SK-N-SH (cell line): ENCODE measurements around the gene IL17RA. TPM values are rescaled to one million over a fixed set of nuclear protein-coding genes. Genes with fewer than 3 reads are reported as not detected.

ENCODE experiments used
- CTCF ChIA-PET: fragments of 300-600, 350-600 bp; formaldehyde crosslinking; extraction: SDS; loops from one replicate; lab custom pipeline; 2021; lab: Yijun Ruan, JAX
- POLR2A ChIA-PET: fragments of 350-600 bp; sonication (Branson Sonifier 250); formaldehyde crosslinking; extraction: SDS; loops from one replicate; lab custom pipeline; 2020; ENCODE audit warnings: antibody characterized with exemption, inconsistent platforms; lab: Yijun Ruan, JAX
- DNase-seq: peaks from one replicate; pipeline ENCODE4 v3.0.0; 2012
- H2AFZ ChIP-seq: fragments of 200-600 bp; sonication (generic); 2 replicates; pipeline ENCODE4 v1.8.1; 2016; ENCODE audit warnings: antibody characterized with exemption, mild to moderate bottlenecking, low read depth
- H3F3A ChIP-seq: fragments of 200-600 bp; sonication (generic); replicated peaks from 2 replicates; pipeline ENCODE3; 2016; ENCODE audit warnings: antibody characterized with exemption, mild to moderate bottlenecking; ENCODE audit not compliant: insufficient read depth
- H3K27ac ChIP-seq, 2 experiments: fragments of 200-500 bp in 1 of 2; fragments of 200-600 bp in 1 of 2; sonication (Bioruptor generic) in 1 of 2; sonication (generic), shearing (Covaris generic) in 1 of 2; 2 replicates each; pipeline versions ENCODE4 v1.5.1 to v1.6.1; 2014 to 2016; ENCODE audit warnings: low read depth in 2 of 2, inconsistent platforms in 1 of 2, low read length in 1 of 2, mild to moderate bottlenecking in 1 of 2, mixed read lengths in 1 of 2
- H3K27me3 ChIP-seq: fragments of 200-600 bp; sonication (generic), shearing (Covaris generic); 2 replicates; pipeline ENCODE4 v1.6.1; 2016; ENCODE audit warnings: mixed run types; ENCODE audit not compliant: insufficient read depth
- H3K36me3 ChIP-seq, 2 experiments: fragments of 200-500 bp in 1 of 2; fragments of 200-600 bp in 1 of 2; sonication (Bioruptor generic) in 1 of 2; sonication (generic) in 1 of 2; replicated peaks in 1 of 2; 2 replicates each; pipeline versions ENCODE3 to v1.5.1; 2014 to 2016; ENCODE audit warnings: low read length in 1 of 2, mild to moderate bottlenecking in 1 of 2; ENCODE audit not compliant: insufficient read depth in 2 of 2, control insufficient read depth in 1 of 2
- H3K4me1 ChIP-seq, 2 experiments: fragments of 200-500 bp in 1 of 2; fragments of 200-600 bp in 1 of 2; sonication (Bioruptor generic) in 1 of 2; sonication (generic), shearing (Covaris generic) in 1 of 2; 2 replicates each; pipeline versions ENCODE4 v1.5.1 to v1.6.1; 2014 to 2016; ENCODE audit warnings: low read depth in 1 of 2, low read length in 1 of 2, mixed run types in 1 of 2; ENCODE audit not compliant: insufficient read depth in 2 of 2, control insufficient read depth in 1 of 2
- H3K4me2 ChIP-seq: fragments of 200-600 bp; sonication (generic), shearing (Covaris generic); 2 replicates; pipeline ENCODE4 v1.6.1; 2017; ENCODE audit warnings: mixed run types
- H3K4me3 ChIP-seq, 2 experiments: fragments of 200-500 bp in 1 of 2; fragments of 200-600 bp in 1 of 2; sonication (Bioruptor generic) in 1 of 2; sonication (generic), shearing (Covaris generic) in 1 of 2; 2 replicates each; pipeline versions ENCODE4 v1.5.1 to v1.8.1; 2014 to 2016; ENCODE audit warnings: low read depth in 2 of 2, inconsistent platforms in 1 of 2, low read length in 1 of 2, mild to moderate bottlenecking in 1 of 2, mixed read lengths in 1 of 2, moderate library complexity in 1 of 2
- H3K79me2 ChIP-seq: fragments of 200-600 bp; sonication (generic); 2 replicates; pipeline ENCODE4 v1.8.1; 2017; ENCODE audit warnings: mild to moderate bottlenecking; ENCODE audit not compliant: insufficient read depth
- H3K9ac ChIP-seq: fragments of 200-600 bp; sonication (generic); 2 replicates; pipeline ENCODE4 v1.6.1; 2017; ENCODE audit warnings: mixed run types
- H3K9me2 ChIP-seq: fragments of 200-600 bp; sonication (generic); 2 replicates; pipeline ENCODE4 v1.6.1; 2017; ENCODE audit warnings: mixed run types
- H3K9me3 ChIP-seq: fragments of 200-600 bp; sonication (generic); 2 replicates; pipeline ENCODE4 v1.6.1; 2017; ENCODE audit warnings: mixed run types, mild to moderate bottlenecking, moderate library complexity
- H4K20me1 ChIP-seq: fragments of 200-600 bp; sonication (generic); 2 replicates; pipeline ENCODE4 v1.6.1; 2017; ENCODE audit warnings: mild to moderate bottlenecking, mixed run types; ENCODE audit not compliant: insufficient read depth
- FOSL2 ChIP-seq: IDR thresholded peaks from 2 replicates; pipeline ENCODE4 v1.4.0; 2012; ENCODE audit warnings: low read depth, mild to moderate bottlenecking, moderate library complexity, borderline replicate concordance
- FOXJ3 ChIP-seq: sonication (generic); formaldehyde crosslinking; IDR thresholded peaks from 2 replicates; pipeline ENCODE4 v1.5.1; 2020; ENCODE audit warnings: mild to moderate bottlenecking, missing genetic modification reagents
- GABPA ChIP-seq: IDR thresholded peaks from 2 replicates; pipeline ENCODE4 v1.4.0; 2012; ENCODE audit warnings: low read depth, mild to moderate bottlenecking
- GATA2 ChIP-seq: sonication (generic); formaldehyde crosslinking; IDR thresholded peaks from 2 replicates; pipeline ENCODE4 v1.5.0; 2020; ENCODE audit warnings: mild to moderate bottlenecking, missing genetic modification reagents
- NFIC ChIP-seq: IDR thresholded peaks from 2 replicates; pipeline ENCODE4 v1.4.0; 2012; ENCODE audit warnings: borderline replicate concordance
- RAD21 ChIP-seq: IDR thresholded peaks from 2 replicates; pipeline ENCODE4 v1.6.1; 2012; ENCODE audit warnings: mild to moderate bottlenecking, low read length
- RCOR1 ChIP-seq: fragments of 150-350 bp; IDR thresholded peaks from 2 replicates; pipeline ENCODE4 v1.6.1; 2017; ENCODE audit warnings: antibody characterized with exemption, low read length
- RXRA ChIP-seq: IDR thresholded peaks from 2 replicates; pipeline ENCODE4 v1.4.0; 2012; ENCODE audit warnings: low read depth, mild to moderate bottlenecking, borderline replicate concordance
- SIN3A ChIP-seq: IDR thresholded peaks from 2 replicates; pipeline ENCODE4 v1.6.1; 2012; ENCODE audit warnings: low read depth, mild to moderate bottlenecking, low read length, moderate library complexity, borderline replicate concordance
- SMC3 ChIP-seq: IDR thresholded peaks from 2 replicates; pipeline ENCODE4 v1.6.1; 2012; ENCODE audit warnings: low read depth, low read length, improper control_type of control experiment
- TAF1 ChIP-seq: IDR thresholded peaks from 2 replicates; pipeline ENCODE4 v1.6.1; 2012; ENCODE audit warnings: low read depth, mild to moderate bottlenecking, low read length, moderate library complexity, borderline replicate concordance
- TCF12 ChIP-seq: IDR thresholded peaks from 2 replicates; pipeline ENCODE4 v1.4.0; 2012
- WGBS: methylation state at CpG from one replicate; pipeline ENCODE4 v1.1.6; 2017; ENCODE audit warnings: low lambda C conversion rate; 5-methylcytosine and 5-hydroxymethylcytosine counted together
- polyA plus RNA-seq, 3 experiments: library from polyadenylated mRNA; depleted of rRNA; stranded (reverse); fragments of >200 nt; gene quantifications; 2 replicates each; pipeline ENCODE4 v1.2.3, GENCODE V29; 2012
- TF ChIP-seq, protein P1 (sequence below): IDR thresholded peaks from 2 replicates; pipeline ENCODE4 v1.6.1; 2012; ENCODE audit warnings: mild to moderate bottlenecking, low read depth, low read length, moderate library complexity
- TF ChIP-seq, protein P2 (sequence below): IDR thresholded peaks from 2 replicates; pipeline ENCODE4 v1.4.0; 2012; ENCODE audit warnings: low read depth, borderline replicate concordance
- TF ChIP-seq, protein P3 (sequence below): IDR thresholded peaks from 2 replicates; pipeline ENCODE4 v1.4.0; 2012; ENCODE audit warnings: low read depth
- TF ChIP-seq, protein P4 (sequence below): IDR thresholded peaks from 2 replicates; pipeline ENCODE4 v1.4.0; 2012; ENCODE audit warnings: low read depth, borderline replicate concordance
- TF ChIP-seq, protein P5 (sequence below): fragments of 150-350 bp; IDR thresholded peaks from 2 replicates; pipeline ENCODE4 v1.6.1; 2016; ENCODE audit warnings: mild to moderate bottlenecking, low read depth, low read length

Gene IL17RA
- polyA plus RNA-seq, 1 of the 3 experiments (the other 2 are of a cell fraction) = 4.5 TPM

DNA sequence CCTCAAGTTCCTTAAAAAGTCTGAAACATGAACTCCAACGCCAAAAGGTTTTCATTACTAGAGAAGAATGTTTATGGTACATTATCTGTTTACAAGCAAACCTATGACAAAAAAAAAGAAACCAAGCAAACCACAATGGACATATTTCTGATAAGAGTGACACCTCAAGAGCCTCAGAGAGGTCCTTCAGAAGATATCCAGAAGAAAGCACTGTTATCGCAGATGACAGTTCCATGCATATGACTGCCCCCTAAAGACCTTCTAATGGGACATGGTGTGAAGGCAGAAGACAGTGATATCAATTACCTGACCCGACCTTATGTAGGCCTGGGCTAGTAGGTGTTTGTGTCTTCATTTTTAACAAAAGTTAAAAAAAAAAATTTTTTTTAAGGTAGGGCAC lies 71.1 kb downstream of the IL17RA start (continued):
- TF ChIP-seq RXRA = no peak

DNA sequence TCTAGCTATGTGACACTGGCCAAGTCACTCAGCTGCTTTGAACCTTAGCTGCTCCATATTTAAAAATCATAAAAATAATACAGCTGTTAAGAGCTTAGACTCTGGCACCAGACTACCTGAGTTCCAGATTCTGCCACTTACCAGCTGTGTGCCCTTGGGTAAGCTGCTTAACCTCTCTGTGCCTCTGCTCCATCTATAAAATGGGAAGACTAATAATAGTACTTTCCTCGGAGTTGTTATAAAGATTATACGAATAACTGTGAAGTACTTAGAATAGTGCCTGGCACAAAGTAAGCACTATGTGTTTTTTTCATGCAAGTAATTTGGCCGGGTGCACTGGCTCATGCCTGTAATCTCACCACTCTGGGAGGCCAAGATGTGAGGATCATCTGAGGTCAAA lies 72.9 kb downstream of the IL17RA start:
- TF ChIP-seq, protein P1, sequence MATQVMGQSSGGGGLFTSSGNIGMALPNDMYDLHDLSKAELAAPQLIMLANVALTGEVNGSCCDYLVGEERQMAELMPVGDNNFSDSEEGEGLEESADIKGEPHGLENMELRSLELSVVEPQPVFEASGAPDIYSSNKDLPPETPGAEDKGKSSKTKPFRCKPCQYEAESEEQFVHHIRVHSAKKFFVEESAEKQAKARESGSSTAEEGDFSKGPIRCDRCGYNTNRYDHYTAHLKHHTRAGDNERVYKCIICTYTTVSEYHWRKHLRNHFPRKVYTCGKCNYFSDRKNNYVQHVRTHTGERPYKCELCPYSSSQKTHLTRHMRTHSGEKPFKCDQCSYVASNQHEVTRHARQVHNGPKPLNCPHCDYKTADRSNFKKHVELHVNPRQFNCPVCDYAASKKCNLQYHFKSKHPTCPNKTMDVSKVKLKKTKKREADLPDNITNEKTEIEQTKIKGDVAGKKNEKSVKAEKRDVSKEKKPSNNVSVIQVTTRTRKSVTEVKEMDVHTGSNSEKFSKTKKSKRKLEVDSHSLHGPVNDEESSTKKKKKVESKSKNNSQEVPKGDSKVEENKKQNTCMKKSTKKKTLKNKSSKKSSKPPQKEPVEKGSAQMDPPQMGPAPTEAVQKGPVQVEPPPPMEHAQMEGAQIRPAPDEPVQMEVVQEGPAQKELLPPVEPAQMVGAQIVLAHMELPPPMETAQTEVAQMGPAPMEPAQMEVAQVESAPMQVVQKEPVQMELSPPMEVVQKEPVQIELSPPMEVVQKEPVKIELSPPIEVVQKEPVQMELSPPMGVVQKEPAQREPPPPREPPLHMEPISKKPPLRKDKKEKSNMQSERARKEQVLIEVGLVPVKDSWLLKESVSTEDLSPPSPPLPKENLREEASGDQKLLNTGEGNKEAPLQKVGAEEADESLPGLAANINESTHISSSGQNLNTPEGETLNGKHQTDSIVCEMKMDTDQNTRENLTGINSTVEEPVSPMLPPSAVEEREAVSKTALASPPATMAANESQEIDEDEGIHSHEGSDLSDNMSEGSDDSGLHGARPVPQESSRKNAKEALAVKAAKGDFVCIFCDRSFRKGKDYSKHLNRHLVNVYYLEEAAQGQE = no peak
- TF ChIP-seq, protein P2, sequence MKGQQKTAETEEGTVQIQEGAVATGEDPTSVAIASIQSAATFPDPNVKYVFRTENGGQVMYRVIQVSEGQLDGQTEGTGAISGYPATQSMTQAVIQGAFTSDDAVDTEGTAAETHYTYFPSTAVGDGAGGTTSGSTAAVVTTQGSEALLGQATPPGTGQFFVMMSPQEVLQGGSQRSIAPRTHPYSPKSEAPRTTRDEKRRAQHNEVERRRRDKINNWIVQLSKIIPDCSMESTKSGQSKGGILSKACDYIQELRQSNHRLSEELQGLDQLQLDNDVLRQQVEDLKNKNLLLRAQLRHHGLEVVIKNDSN = no peak
- TF ChIP-seq RCOR1 (no peak), GABPA (no peak), FOSL2 (no peak), TAF1 (no peak), NFIC (no peak), GATA2 (CRISPR knock-in tag) (no peak), SIN3A (no peak), SMC3 (no peak), RAD21 (no peak), FOXJ3 (no peak), RXRA (no peak), TCF12 (no peak)
- TF ChIP-seq, protein P3, sequence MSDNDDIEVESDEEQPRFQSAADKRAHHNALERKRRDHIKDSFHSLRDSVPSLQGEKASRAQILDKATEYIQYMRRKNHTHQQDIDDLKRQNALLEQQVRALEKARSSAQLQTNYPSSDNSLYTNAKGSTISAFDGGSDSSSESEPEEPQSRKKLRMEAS = no peak
- TF ChIP-seq, protein P4, sequence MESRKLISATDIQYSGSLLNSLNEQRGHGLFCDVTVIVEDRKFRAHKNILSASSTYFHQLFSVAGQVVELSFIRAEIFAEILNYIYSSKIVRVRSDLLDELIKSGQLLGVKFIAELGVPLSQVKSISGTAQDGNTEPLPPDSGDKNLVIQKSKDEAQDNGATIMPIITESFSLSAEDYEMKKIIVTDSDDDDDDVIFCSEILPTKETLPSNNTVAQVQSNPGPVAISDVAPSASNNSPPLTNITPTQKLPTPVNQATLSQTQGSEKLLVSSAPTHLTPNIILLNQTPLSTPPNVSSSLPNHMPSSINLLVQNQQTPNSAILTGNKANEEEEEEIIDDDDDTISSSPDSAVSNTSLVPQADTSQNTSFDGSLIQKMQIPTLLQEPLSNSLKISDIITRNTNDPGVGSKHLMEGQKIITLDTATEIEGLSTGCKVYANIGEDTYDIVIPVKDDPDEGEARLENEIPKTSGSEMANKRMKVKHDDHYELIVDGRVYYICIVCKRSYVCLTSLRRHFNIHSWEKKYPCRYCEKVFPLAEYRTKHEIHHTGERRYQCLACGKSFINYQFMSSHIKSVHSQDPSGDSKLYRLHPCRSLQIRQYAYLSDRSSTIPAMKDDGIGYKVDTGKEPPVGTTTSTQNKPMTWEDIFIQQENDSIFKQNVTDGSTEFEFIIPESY = no peak
- TF ChIP-seq, protein P5, sequence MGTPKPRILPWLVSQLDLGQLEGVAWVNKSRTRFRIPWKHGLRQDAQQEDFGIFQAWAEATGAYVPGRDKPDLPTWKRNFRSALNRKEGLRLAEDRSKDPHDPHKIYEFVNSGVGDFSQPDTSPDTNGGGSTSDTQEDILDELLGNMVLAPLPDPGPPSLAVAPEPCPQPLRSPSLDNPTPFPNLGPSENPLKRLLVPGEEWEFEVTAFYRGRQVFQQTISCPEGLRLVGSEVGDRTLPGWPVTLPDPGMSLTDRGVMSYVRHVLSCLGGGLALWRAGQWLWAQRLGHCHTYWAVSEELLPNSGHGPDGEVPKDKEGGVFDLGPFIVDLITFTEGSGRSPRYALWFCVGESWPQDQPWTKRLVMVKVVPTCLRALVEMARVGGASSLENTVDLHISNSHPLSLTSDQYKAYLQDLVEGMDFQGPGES = no peak
- TF ChIP-seq, all 33 proteins: peak for 0
- 98% methylated on average over 3 of the region's 3 CpGs for WGBS
- Histone ChIP-seq H3K79me2 (peaks cover 61% of the 10 kb centered on the region), H3K27me3 (no peaks in the 10 kb centered on the region), H3K4me2 (peak overlapping the region; percentile 93), H3K36me3 (no peaks in the 10 kb centered on the region), H3K9ac (no peak overlapping the region), H3K4me3 (peak overlapping the region in 1 of 2 experiments; percentile 90; a peak in 3 of 4 replicates), H3K9me3 (no peaks in the 10 kb centered on the region), H3K27ac (no peak overlapping the region; a peak in 1 of 4 replicates), H4K20me1 (peaks cover 26% of the 10 kb centered on the region), H3K9me2 (no peaks in the 10 kb centered on the region), H2AFZ (no peak overlapping the region), H3F3A (peaks cover 6% of the 10 kb centered on the region), H3K4me1 (peaks cover 0 to 9% of the 10 kb centered on the region in 2 experiments; a peak in 1 of 4 replicates)
- CTCF ChIA-PET = interaction anchor here (1.3 to 7.5 kb wide), 3 partner anchors 14 to 344 kb away, joined by 3 to 96 read pairs (median 9); no protein-coding TSS in a partner anchor
- no peak for DNase-seq
- POLR2A ChIA-PET = interaction anchor here (1.4 kb wide), 1 partner anchor 14 kb away, joined by 6 read pairs; no protein-coding TSS in a partner anchor
